SH-SY5Y (cell line): ENCODE results near the gene DPYD.

Experiments used
- GATA2 ChIP-seq: IDR thresholded peaks from 2 replicates; pipeline ENCODE4 v1.6.1; 2011; ENCODE audit warnings: mild to moderate bottlenecking, low read depth, low read length
- GATA3 ChIP-seq: IDR thresholded peaks from 2 replicates; pipeline ENCODE4 v1.6.1; 2011; ENCODE audit warnings: low read depth, mild to moderate bottlenecking, low read length, moderate library complexity

- TF ChIP-seq GATA3 (no peak), GATA2 (peak; percentile 70)
These were observed 829.2 kb downstream of the DPYD start for GRCh38 chr1:97091679-97092078.
